SK-N-SH (cell line): ENCODE results near the gene NPEPL1. TPM values are rescaled to one million over a fixed set of nuclear protein-coding genes. Genes with fewer than 3 reads are reported as not detected.

ENCODE experiments used
- CTCF ChIA-PET: fragments of 300-600, 350-600 bp; formaldehyde crosslinking; extraction: SDS; loops from one replicate; lab custom pipeline; 2021; lab: Yijun Ruan, JAX
- POLR2A ChIA-PET: fragments of 350-600 bp; sonication (Branson Sonifier 250); formaldehyde crosslinking; extraction: SDS; loops from one replicate; lab custom pipeline; 2020; ENCODE audit warnings: antibody characterized with exemption, inconsistent platforms; lab: Yijun Ruan, JAX
- DNase-seq: peaks from one replicate; pipeline ENCODE4 v3.0.0; 2012
- H2AFZ ChIP-seq: fragments of 200-600 bp; sonication (generic); 2 replicates; pipeline ENCODE4 v1.8.1; 2016; ENCODE audit warnings: antibody characterized with exemption, mild to moderate bottlenecking, low read depth
- H3F3A ChIP-seq: fragments of 200-600 bp; sonication (generic); replicated peaks from 2 replicates; pipeline ENCODE3; 2016; ENCODE audit warnings: antibody characterized with exemption, mild to moderate bottlenecking; ENCODE audit not compliant: insufficient read depth
- H3K27ac ChIP-seq, 2 experiments: fragments of 200-500 bp in 1 of 2; fragments of 200-600 bp in 1 of 2; sonication (Bioruptor generic) in 1 of 2; sonication (generic), shearing (Covaris generic) in 1 of 2; 2 replicates each; pipeline versions ENCODE4 v1.5.1 to v1.6.1; 2014 to 2016; ENCODE audit warnings: low read depth in 2 of 2, inconsistent platforms in 1 of 2, low read length in 1 of 2, mild to moderate bottlenecking in 1 of 2, mixed read lengths in 1 of 2
- H3K27me3 ChIP-seq: fragments of 200-600 bp; sonication (generic), shearing (Covaris generic); 2 replicates; pipeline ENCODE4 v1.6.1; 2016; ENCODE audit warnings: mixed run types; ENCODE audit not compliant: insufficient read depth
- H3K36me3 ChIP-seq, 2 experiments: fragments of 200-500 bp in 1 of 2; fragments of 200-600 bp in 1 of 2; sonication (Bioruptor generic) in 1 of 2; sonication (generic) in 1 of 2; replicated peaks in 1 of 2; 2 replicates each; pipeline versions ENCODE3 to v1.5.1; 2014 to 2016; ENCODE audit warnings: low read length in 1 of 2, mild to moderate bottlenecking in 1 of 2; ENCODE audit not compliant: insufficient read depth in 2 of 2, control insufficient read depth in 1 of 2
- H3K4me1 ChIP-seq, 2 experiments: fragments of 200-500 bp in 1 of 2; fragments of 200-600 bp in 1 of 2; sonication (Bioruptor generic) in 1 of 2; sonication (generic), shearing (Covaris generic) in 1 of 2; 2 replicates each; pipeline versions ENCODE4 v1.5.1 to v1.6.1; 2014 to 2016; ENCODE audit warnings: low read depth in 1 of 2, low read length in 1 of 2, mixed run types in 1 of 2; ENCODE audit not compliant: insufficient read depth in 2 of 2, control insufficient read depth in 1 of 2
- H3K4me2 ChIP-seq: fragments of 200-600 bp; sonication (generic), shearing (Covaris generic); 2 replicates; pipeline ENCODE4 v1.6.1; 2017; ENCODE audit warnings: mixed run types
- H3K4me3 ChIP-seq, 2 experiments: fragments of 200-500 bp in 1 of 2; fragments of 200-600 bp in 1 of 2; sonication (Bioruptor generic) in 1 of 2; sonication (generic), shearing (Covaris generic) in 1 of 2; 2 replicates each; pipeline versions ENCODE4 v1.5.1 to v1.8.1; 2014 to 2016; ENCODE audit warnings: low read depth in 2 of 2, inconsistent platforms in 1 of 2, low read length in 1 of 2, mild to moderate bottlenecking in 1 of 2, mixed read lengths in 1 of 2, moderate library complexity in 1 of 2
- H3K79me2 ChIP-seq: fragments of 200-600 bp; sonication (generic); 2 replicates; pipeline ENCODE4 v1.8.1; 2017; ENCODE audit warnings: mild to moderate bottlenecking; ENCODE audit not compliant: insufficient read depth
- H3K9ac ChIP-seq: fragments of 200-600 bp; sonication (generic); 2 replicates; pipeline ENCODE4 v1.6.1; 2017; ENCODE audit warnings: mixed run types
- H3K9me2 ChIP-seq: fragments of 200-600 bp; sonication (generic); 2 replicates; pipeline ENCODE4 v1.6.1; 2017; ENCODE audit warnings: mixed run types
- H3K9me3 ChIP-seq: fragments of 200-600 bp; sonication (generic); 2 replicates; pipeline ENCODE4 v1.6.1; 2017; ENCODE audit warnings: mixed run types, mild to moderate bottlenecking, moderate library complexity
- H4K20me1 ChIP-seq: fragments of 200-600 bp; sonication (generic); 2 replicates; pipeline ENCODE4 v1.6.1; 2017; ENCODE audit warnings: mild to moderate bottlenecking, mixed run types; ENCODE audit not compliant: insufficient read depth
- CHD2 ChIP-seq: fragments of 150-350 bp; IDR thresholded peaks from 2 replicates; pipeline ENCODE4 v1.6.1; 2018; ENCODE audit warnings: low read length; ENCODE audit not compliant: partially characterized antibody
- EP300 ChIP-seq, 2 experiments: IDR thresholded peaks; 2 replicates each; pipeline versions ENCODE4 v1.4.0 to v1.6.1; 2012; ENCODE audit warnings: borderline replicate concordance in 1 of 2, low read depth in 1 of 2, low read length in 1 of 2
- EZH2phosphoT487 ChIP-seq: fragments of 200-600 bp; sonication (generic); IDR thresholded peaks from 2 replicates; pipeline ENCODE4 v1.6.1; 2017; ENCODE audit warnings: low read depth, mixed run types, mild to moderate bottlenecking, antibody characterized with exemption, moderate library complexity, borderline replicate concordance
- GABPA ChIP-seq: IDR thresholded peaks from 2 replicates; pipeline ENCODE4 v1.4.0; 2012; ENCODE audit warnings: low read depth, mild to moderate bottlenecking
- GATA2 ChIP-seq: sonication (generic); formaldehyde crosslinking; IDR thresholded peaks from 2 replicates; pipeline ENCODE4 v1.5.0; 2020; ENCODE audit warnings: mild to moderate bottlenecking, missing genetic modification reagents
- MEF2A ChIP-seq: IDR thresholded peaks from 2 replicates; pipeline ENCODE4 v1.4.0; 2012; ENCODE audit warnings: low read depth, borderline replicate concordance
- PBX3 ChIP-seq: IDR thresholded peaks from 2 replicates; pipeline ENCODE4; 2012
- RAD21 ChIP-seq: IDR thresholded peaks from 2 replicates; pipeline ENCODE4 v1.6.1; 2012; ENCODE audit warnings: mild to moderate bottlenecking, low read length
- YY1 ChIP-seq: IDR thresholded peaks from 2 replicates; pipeline ENCODE4 v1.4.0; 2012; ENCODE audit warnings: low read depth, mild to moderate bottlenecking
- ZBTB33 ChIP-seq: IDR thresholded peaks from 2 replicates; pipeline ENCODE4 v1.4.0; 2012; ENCODE audit warnings: low read depth, borderline replicate concordance
- WGBS: methylation state at CpG from one replicate; pipeline ENCODE4 v1.1.6; 2017; ENCODE audit warnings: low lambda C conversion rate; 5-methylcytosine and 5-hydroxymethylcytosine counted together
- polyA plus RNA-seq, 3 experiments: library from polyadenylated mRNA; depleted of rRNA; stranded (reverse); fragments of >200 nt; gene quantifications; 2 replicates each; pipeline ENCODE4 v1.2.3, GENCODE V29; 2012
- TF ChIP-seq, protein P1 (sequence below): IDR thresholded peaks from 2 replicates; pipeline ENCODE4 v1.4.0; 2012; ENCODE audit warnings: low read depth, borderline replicate concordance

The NPEPL1 gene
- polyA plus RNA-seq, 1 of the 3 experiments (the other 2 are of a cell fraction) = 2.8 TPM

- TF ChIP-seq CHD2 = no peak
- no peak for TF ChIP-seq ZBTB33
- TF ChIP-seq EZH2phosphoT487 = no peak
- TF ChIP-seq, protein P1, sequence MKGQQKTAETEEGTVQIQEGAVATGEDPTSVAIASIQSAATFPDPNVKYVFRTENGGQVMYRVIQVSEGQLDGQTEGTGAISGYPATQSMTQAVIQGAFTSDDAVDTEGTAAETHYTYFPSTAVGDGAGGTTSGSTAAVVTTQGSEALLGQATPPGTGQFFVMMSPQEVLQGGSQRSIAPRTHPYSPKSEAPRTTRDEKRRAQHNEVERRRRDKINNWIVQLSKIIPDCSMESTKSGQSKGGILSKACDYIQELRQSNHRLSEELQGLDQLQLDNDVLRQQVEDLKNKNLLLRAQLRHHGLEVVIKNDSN = no peak
- TF ChIP-seq MEF2A = no peak
- H3F3A ChIP-seq = peaks cover 35% of the 10 kb centered on the region
- H3K9me2 ChIP-seq = no peaks in the 10 kb centered on the region
- POLR2A ChIA-PET = interaction anchor here (1.1 to 1.3 kb wide), 2 partner anchors 175 to 189 kb away, joined by 3 to 5 read pairs; no protein-coding TSS in a partner anchor
- H3K4me2 ChIP-seq = peak overlapping the region; percentile 41; the same call in 1 of the 2 replicates
- H3K36me3 ChIP-seq = no peaks in the 10 kb centered on the region
- H3K9ac ChIP-seq = no peak overlapping the region
- H3K27ac ChIP-seq = peak overlapping the region; percentile 81 to 94
- peaks cover 21 to 28% of the 10 kb centered on the region in 2 experiments; a peak in 3 of 4 replicates for H3K4me1 ChIP-seq
- no peaks in the 10 kb centered on the region for H4K20me1 ChIP-seq
- H3K4me3 ChIP-seq = no peak overlapping the region
- H3K27me3 ChIP-seq = no peaks in the 10 kb centered on the region
- peak; percentile 59 for DNase-seq
- CTCF ChIA-PET = interaction anchor here (0.9 to 7.3 kb wide), 11 partner anchors 9 to 791 kb away, joined by 3 to 87 read pairs (median 6); partner anchors contain the start of gene GNAS
- H2AFZ ChIP-seq = no peak overlapping the region
- WGBS = 74% methylated on average over 4 of the region's 4 CpGs
- H3K9me3 ChIP-seq = no peaks in the 10 kb centered on the region
- H3K79me2 ChIP-seq = peaks cover 6% of the 10 kb centered on the region; the same call in 1 of the 2 replicates
Observed at GRCh38 chr20:58646703-58647102, 45.9 kb upstream of the NPEPL1 start.

DNA sequence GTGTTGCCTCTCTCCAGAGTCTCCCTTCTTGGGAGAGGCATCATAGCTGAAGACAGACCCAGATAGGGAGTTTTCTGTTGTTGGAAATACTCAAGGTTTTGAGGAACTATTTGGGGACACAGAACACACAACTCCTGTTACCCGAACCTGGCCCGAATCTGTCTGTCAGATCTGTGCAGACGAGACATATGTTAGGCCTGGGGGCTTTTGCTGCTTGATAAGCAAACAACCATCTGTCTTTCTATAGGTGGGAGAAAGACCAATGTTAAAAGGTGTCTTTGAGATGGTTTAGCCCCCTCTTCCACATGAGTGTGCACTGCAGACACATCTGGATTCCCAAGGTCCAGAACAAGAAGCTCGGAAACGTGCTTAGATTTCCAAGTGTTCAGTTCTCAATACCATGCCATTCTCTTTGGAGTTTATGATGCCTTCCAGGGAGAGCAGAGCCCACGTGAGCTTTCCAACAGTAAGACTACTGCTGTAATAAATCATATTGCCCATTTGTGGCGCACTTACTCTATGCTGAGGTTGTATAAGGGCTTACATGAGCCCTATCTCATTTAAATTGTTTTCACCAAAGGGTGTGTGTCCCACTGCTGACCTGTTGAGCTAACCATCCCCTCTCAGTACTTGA is 45.3 kb upstream of the NPEPL1 start:
- peak overlapping the region; percentile 41; the same call in 1 of the 2 replicates for H3K4me2 ChIP-seq
- peak overlapping the region; percentile 81 to 94 for H3K27ac ChIP-seq
- CTCF ChIA-PET = interaction anchor here (0.9 to 8.5 kb wide), 19 partner anchors 8 to 790 kb away, joined by 3 to 87 read pairs (median 4); partner anchors contain the start of gene GNAS
- H3K9ac ChIP-seq = no peak overlapping the region
- H3K9me2 ChIP-seq = no peaks in the 10 kb centered on the region
- H3K9me3 ChIP-seq = no peaks in the 10 kb centered on the region
- H3K36me3 ChIP-seq = no peaks in the 10 kb centered on the region
- peaks cover 39% of the 10 kb centered on the region for H3F3A ChIP-seq
- H3K27me3 ChIP-seq = no peaks in the 10 kb centered on the region
- no peak overlapping the region for H3K4me3 ChIP-seq
- H2AFZ ChIP-seq = no peak overlapping the region
- POLR2A ChIA-PET = interaction anchor here (1.1 to 1.3 kb wide), 2 partner anchors 176 to 190 kb away, joined by 3 to 5 read pairs; no protein-coding TSS in a partner anchor
- H3K4me1 ChIP-seq = peaks cover 21 to 28% of the 10 kb centered on the region in 2 experiments; a peak in 3 of 4 replicates
- WGBS = 85% methylated on average over 7 of the region's 7 CpGs
- H4K20me1 ChIP-seq = no peaks in the 10 kb centered on the region
- peak; percentile 55 for DNase-seq
- TF ChIP-seq EP300 (IDR thresholded peaks at IDR 0.05; ENCODE audit: borderline replicate concordance in 1 of 2, low read depth in 1 of 2, low read length in 1 of 2) (peak in 1 of 2 experiments; percentile 42; a peak in 1 of 4 replicates), RAD21 (peak; percentile 36; the same call in 1 of the 2 replicates), YY1 (no peak), GABPA (no peak), GATA2 (peak; percentile 68), PBX3 (no peak)
- TF ChIP-seq, protein P1 = no peak
- peaks cover 12% of the 10 kb centered on the region; the same call in 1 of the 2 replicates for H3K79me2 ChIP-seq
